Esophagus mucosa (tissue), 1 donor: ENCODE results near the gene PSMA5. TPM values are rescaled to one million over a fixed set of nuclear protein-coding genes. Genes with fewer than 3 reads are reported as not detected.
"Not testable (repeated sequence)": the region's sequence is repeated elsewhere in the genome, so short reads cannot be mapped to it uniquely, and the experiment has no call there.

Experiments
- ATAC-seq: fragments of 200-7000 bp; cut with Tn5 transposase; one replicate; pipeline ENCODE4 v1.9.1; 2020
- total RNA-seq: library from RNA; stranded (reverse); gene quantifications from one replicate; pipeline ENCODE4 v1.2.4, GENCODE V29; 2023
- donor health status: DM: yes; HTN: yes; CAD: no.

The PSMA5 gene
- total RNA-seq, 1 donor from 2014 or later, result 86.2 TPM

GRCh38 chr1:109432336-109432735 lies 6.1 kb upstream of the PSMA5 start:
- ATAC-seq, result no peak

- no peak for ATAC-seq
These were observed 871 bp upstream of the PSMA5 start for GRCh38 chr1:109427171-109427467.

- peak; percentile 52 for ATAC-seq
These were observed 612 bp downstream of the PSMA5 start for GRCh38 chr1:109425391-109426280.

- no peak for ATAC-seq
These were observed 2.8 kb downstream of the PSMA5 start for GRCh38 chr1:109423498-109423897.

GRCh38 chr1:109412551-109412950 lies 13.7 kb downstream of the PSMA5 start:
- no peak for ATAC-seq

GRCh38 chr1:109404838-109405237 lies 21.4 kb downstream of the PSMA5 start:
- no peak for ATAC-seq

- ATAC-seq, result no peak
These were observed 24.2 kb downstream of the PSMA5 start for GRCh38 chr1:109402025-109402424.

GRCh38 chr1:109400035-109400655 lies 26.1 kb downstream of the PSMA5 start:
- no peak for ATAC-seq

- peak; percentile 43 for ATAC-seq
These were observed 26.8 kb downstream of the PSMA5 start for GRCh38 chr1:109399326-109399957.

- ATAC-seq, result peak; percentile 70
These were observed 27.7 kb downstream of the PSMA5 start for GRCh38 chr1:109398343-109399225.

GRCh38 chr1:109397581-109398342 lies 28.5 kb downstream of the PSMA5 start, which contains the start of gene SORT1:
Gene SORT1, minus strand, starts transcription at chr1:109397918. Its CDS starts 26 bp downstream, at chr1:109397892.
- ATAC-seq, result peak; percentile 89

GRCh38 chr1:109396871-109397580 lies 29.2 kb downstream of the PSMA5 start:
- no peak for ATAC-seq

- ATAC-seq, result no peak
These were observed 29.8 kb downstream of the PSMA5 start for GRCh38 chr1:109396513-109396839.

GRCh38 chr1:109395602-109396512 lies 30.4 kb downstream of the PSMA5 start:
- peak; percentile 28 for ATAC-seq

- ATAC-seq, result not testable (repeated sequence)
These were observed 31.0 kb downstream of the PSMA5 start for GRCh38 chr1:109395282-109395599.

GRCh38 chr1:109394591-109395281 lies 31.5 kb downstream of the PSMA5 start:
- ATAC-seq, result no peak

- no peak for ATAC-seq
These were observed 32.5 kb downstream of the PSMA5 start for GRCh38 chr1:109393617-109394233.

- ATAC-seq, result no peak
These were observed 33.2 kb downstream of the PSMA5 start for GRCh38 chr1:109392788-109393616.
